HCT116 (cell line): ENCODE measurements around the gene ATAD1. TPM values are rescaled to one million over a fixed set of nuclear protein-coding genes. Genes with fewer than 3 reads are reported as not detected.

Experiments
- ATAC-seq: fragments of 200-7000 bp; cut with Tn5 transposase; 2 replicates; pipeline ENCODE4 v1.9.1; 2020; ENCODE audit warnings: mild to moderate bottlenecking, moderate library complexity
- BruUV-seq: library from RNA; stranded (reverse); fragments of 400-500 nt; replicated peaks from 2 replicates; lab custom pipeline; 2021; lab: Mats Ljungman, UMichigan
- CTCF ChIA-PET: fragments of 300-600 bp; sonication (Branson Sonifier 250); formaldehyde crosslinking; loops from one replicate; lab custom pipeline; 2021; ENCODE audit warnings: antibody characterized with exemption; lab: Charles Lee
- POLR2A ChIA-PET: fragments of 300-600, 350-600 bp; sonication (Branson Sonifier 250); formaldehyde crosslinking; loops from one replicate; lab custom pipeline; 2021; ENCODE audit warnings: antibody characterized with exemption; lab: Charles Lee
- RAD21 ChIA-PET, 2 experiments: fragments of 300-600 bp; sonication (Branson Sonifier 250); formaldehyde crosslinking; loops; one replicate each; lab custom pipeline; 2023; ENCODE audit warnings: low total read pairs in 2 of 2; ENCODE audit not compliant: uncharacterized antibody in 2 of 2, unreplicated experiment in 2 of 2, low non-redundant PET in 1 of 2; lab: Charles Lee
- DNase-seq: peaks from one replicate; pipeline ENCODE4 v3.0.0-alpha.2; 2010; ENCODE audit warnings: low read depth, low spot score
- H2AFZ ChIP-seq: fragments of 200-600 bp; shearing (Covaris generic), sonication (generic); 2 replicates; pipeline ENCODE4 v1.6.1; 2017; ENCODE audit warnings: low read depth, mixed run types, mixed read lengths, antibody characterized with exemption, low read length; ENCODE audit not compliant: poor library complexity, severe bottlenecking
- H3K27ac ChIP-seq: 2 replicates; pipeline ENCODE4 v1.5.1; 2012; ENCODE audit warnings: low read depth, low read length
- H3K27me3 ChIP-seq: fragments of 200-600 bp; sonication (generic); 2 replicates; pipeline ENCODE4 v1.6.1; 2016; ENCODE audit warnings: mixed run types, low read length, mixed read lengths; ENCODE audit not compliant: insufficient read depth
- H3K36me3 ChIP-seq, 2 experiments: fragments of 200-500 bp in 1 of 2; fragments of 200-600 bp in 1 of 2; sonication (Bioruptor generic) in 1 of 2; sonication (generic) in 1 of 2; 2 replicates each; pipeline versions ENCODE4 v1.5.1 to v1.6.1; 2014 to 2016; ENCODE audit warnings: low read length in 2 of 2, inconsistent platforms in 1 of 2, mixed read lengths in 1 of 2, mixed run types in 1 of 2; ENCODE audit not compliant: insufficient read depth in 2 of 2, control insufficient read depth in 1 of 2
- H3K4me1 ChIP-seq, 2 experiments: fragments of 200-600 bp in 1 of 2; sonication (generic) in 1 of 2; 2 replicates each; pipeline versions ENCODE4 v1.5.1 to v1.6.1; 2012 to 2017; ENCODE audit warnings: low read length in 2 of 2, inconsistent platforms in 1 of 2, mild to moderate bottlenecking in 1 of 2, mixed read lengths in 1 of 2, mixed run types in 1 of 2, moderate library complexity in 1 of 2; ENCODE audit not compliant: insufficient read depth in 2 of 2, control insufficient read depth in 1 of 2
- H3K4me2 ChIP-seq: fragments of 200-600 bp; sonication (generic); 2 replicates; pipeline ENCODE4 v1.6.1; 2017; ENCODE audit warnings: mixed run types, low read length, mixed read lengths
- H3K4me3 ChIP-seq, 2 experiments: fragments of 200-600 bp in 1 of 2; sonication (generic) in 1 of 2; replicated peaks in 1 of 2; 2 replicates each; pipeline ENCODE4 v1.5.1; 2011 to 2016; ENCODE audit warnings: low read length in 2 of 2, control low read depth in 1 of 2, low read depth in 1 of 2, mild to moderate bottlenecking in 1 of 2, mixed read lengths in 1 of 2, mixed run types in 1 of 2
- H3K79me2 ChIP-seq: fragments of 200-600 bp; sonication (generic); 2 replicates; pipeline ENCODE4 v1.6.1; 2017; ENCODE audit warnings: mild to moderate bottlenecking, mixed run types, low read length, moderate library complexity, mixed read lengths; ENCODE audit not compliant: insufficient read depth
- H3K9ac ChIP-seq: fragments of 200-600 bp; sonication (generic); 2 replicates; pipeline ENCODE4 v1.6.1; 2016; ENCODE audit warnings: low read length, mixed read lengths
- H3K9me2 ChIP-seq: fragments of 200-600 bp; sonication (generic), shearing (Covaris generic); 2 replicates; pipeline ENCODE4 v1.6.1; 2017; ENCODE audit warnings: mixed run types, mild to moderate bottlenecking, moderate library complexity; ENCODE audit not compliant: insufficient read depth
- H3K9me3 ChIP-seq, 2 experiments: fragments of 200-500 bp in 1 of 2; fragments of 200-600 bp in 1 of 2; sonication (Bioruptor generic) in 1 of 2; sonication (generic) in 1 of 2; 2 replicates each; pipeline ENCODE4 v1.6.1; 2014 to 2017; ENCODE audit warnings: low read length in 2 of 2, mixed read lengths in 2 of 2, inconsistent platforms in 1 of 2, low read depth in 1 of 2, mild to moderate bottlenecking in 1 of 2, mixed run types in 1 of 2, moderate library complexity in 1 of 2; ENCODE audit not compliant: control insufficient read depth in 1 of 2, insufficient read depth in 1 of 2
- H4K20me1 ChIP-seq: fragments of 200-600 bp; sonication (generic), shearing (Covaris generic); 2 replicates; pipeline ENCODE4 v1.6.1; 2017; ENCODE audit warnings: mixed run types, mild to moderate bottlenecking, moderate library complexity; ENCODE audit not compliant: insufficient read depth
- CBX3 ChIP-seq: IDR thresholded peaks from 2 replicates; pipeline ENCODE4 v1.6.1; 2012; ENCODE audit warnings: low read depth
- EGR1 ChIP-seq: IDR thresholded peaks from 2 replicates; pipeline ENCODE4 v1.6.1; 2012; ENCODE audit warnings: low read depth
- ELF1 ChIP-seq: IDR thresholded peaks from 2 replicates; pipeline ENCODE4 v1.6.1; 2012; ENCODE audit warnings: low read depth, borderline replicate concordance
- EZH2 ChIP-seq: fragments of 200-600 bp; sonication (generic); IDR thresholded peaks from 2 replicates; pipeline ENCODE4 v1.6.1; 2017; ENCODE audit warnings: antibody characterized with exemption, mixed run types
- JUND ChIP-seq: IDR thresholded peaks from 2 replicates; pipeline ENCODE4 v1.6.1; 2012
- SIN3A ChIP-seq: IDR thresholded peaks from 2 replicates; pipeline ENCODE4 v1.6.1; 2012; ENCODE audit warnings: low read depth
- SP1 ChIP-seq: IDR thresholded peaks from 2 replicates; pipeline ENCODE4 v1.6.1; 2012; ENCODE audit warnings: low read depth
- ZFX ChIP-seq: fragments of 450-650 bp; IDR thresholded peaks from 2 replicates; pipeline ENCODE4 v1.6.1; 2017
- ZNF274 ChIP-seq: fragments of 200-500 bp; sonication (Bioruptor generic); IDR thresholded peaks from 2 replicates; pipeline ENCODE4 v1.6.1; 2014; ENCODE audit warnings: mild to moderate bottlenecking, low read depth, low read length, inconsistent platforms
- intact Hi-C: fragments of 100-400 bp; cut with micrococcal nuclease; formaldehyde crosslinking; loops from 2 replicates; pipeline ENCODE4 v1.10.0; 2022
- total RNA-seq: library from RNA; stranded (reverse); gene quantifications from one replicate; pipeline ENCODE4 v1.2.1, GENCODE V29; 2021; ENCODE audit not compliant: unreplicated experiment
- TF ChIP-seq, protein P1 (sequence below): IDR thresholded peaks from 2 replicates; pipeline ENCODE4 v1.6.1; 2011; ENCODE audit warnings: mild to moderate bottlenecking, low read length, moderate library complexity; ENCODE audit not compliant: insufficient replicate concordance; ENCODE audit errors: extremely low read depth
- TF ChIP-seq, protein P2 (sequence below): IDR thresholded peaks from 2 replicates; pipeline ENCODE4 v1.6.1; 2012
- TF ChIP-seq, protein P3 (sequence below), 3 experiments: fragments of 200-600 bp in 1 of 3; sonication (generic) in 1 of 3; IDR thresholded peaks in 2 of 3; conservative IDR thresholded peaks in 1 of 3; 2 replicates each; pipeline ENCODE4 v1.5.1; 2012 to 2017; ENCODE audit warnings: low read depth in 2 of 3, low read length in 2 of 3, antibody characterized with exemption in 1 of 3, borderline replicate concordance in 1 of 3, control low read depth in 1 of 3, mild to moderate bottlenecking in 1 of 3, mixed read lengths in 1 of 3, mixed run types in 1 of 3, moderate library complexity in 1 of 3; ENCODE audit not compliant: insufficient read depth in 1 of 3

Gene ATAD1
- total RNA-seq, 1 experiment from 2014 or later = 66.4 TPM

DNA sequence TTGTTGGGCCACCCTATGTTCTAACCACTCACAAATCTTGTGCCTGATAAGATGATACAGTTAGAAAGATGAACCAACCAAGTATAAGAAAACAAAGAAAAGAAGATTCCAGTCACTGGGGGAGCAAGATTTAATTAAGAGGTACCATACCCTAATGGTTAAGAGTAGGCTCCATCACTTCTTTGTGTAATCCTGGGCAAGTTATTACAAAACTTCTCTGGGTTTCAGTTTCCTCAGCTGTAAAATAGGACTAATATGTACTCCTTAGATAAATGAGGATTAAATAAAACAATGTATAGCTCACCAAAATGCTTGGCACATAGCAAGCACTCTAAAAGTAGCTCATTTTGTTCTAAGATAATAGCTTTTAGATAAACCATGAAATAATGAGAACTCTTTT, 58.5 kb downstream of the ATAD1 start:
- Histone ChIP-seq H3K4me1 (peaks cover 11 to 19% of the 10 kb centered on the region in 2 experiments), H3K9ac (no peak overlapping the region), H3K9me3 (no peaks in the 10 kb centered on the region), H3K36me3 (peaks cover 10 to 16% of the 10 kb centered on the region in 2 experiments; a peak in 3 of 4 replicates), H3K27ac (no peak overlapping the region), H3K4me3 (no peak overlapping the region), H4K20me1 (0 out of 2 replicates have a peak, but pooled peaks cover 4% of the 10 kb centered on the region), H3K9me2 (no peaks in the 10 kb centered on the region), H3K4me2 (no peak overlapping the region), H2AFZ (no peak overlapping the region), H3K79me2 (no peaks in the 10 kb centered on the region), H3K27me3 (no peaks in the 10 kb centered on the region)
- intact Hi-C loops = no loop called here
- TF ChIP-seq SP1 (no peak), ZFX (no peak), SIN3A (no peak), EZH2 (no peak)
- no TSS peak for BruUV-seq
- ATAC-seq (no peak), DNase-seq (no peak)
- RAD21 ChIA-PET = no interaction called here
- CTCF ChIA-PET = interaction anchor here (1.0 kb wide), 1 partner anchor 25 kb away, joined by 4 read pairs; no protein-coding TSS in a partner anchor
- POLR2A ChIA-PET = no interaction called here

DNA sequence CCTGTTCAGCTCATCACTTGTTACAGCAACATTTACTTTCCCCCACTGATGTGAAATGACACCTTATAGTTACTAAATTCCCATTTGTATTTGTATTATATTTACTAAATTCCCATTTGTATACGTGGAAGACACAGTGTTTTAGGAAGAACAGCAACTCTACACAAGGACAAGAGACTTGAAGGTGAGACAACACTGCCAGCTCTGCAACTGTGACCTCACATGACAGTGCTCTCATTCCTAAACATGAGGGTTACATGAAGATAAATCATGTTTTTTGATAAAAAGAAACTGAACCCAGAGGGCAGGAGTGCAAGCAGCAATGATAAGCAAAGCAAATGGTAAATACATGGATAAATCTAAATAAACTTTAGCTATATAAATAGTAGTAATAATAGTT, 60.3 kb downstream of the ATAD1 start:
- Histone ChIP-seq H3K4me2 (no peak overlapping the region), H3K9ac (no peak overlapping the region), H2AFZ (no peak overlapping the region), H3K27ac (no peak overlapping the region), H3K36me3 (peaks cover 19 to 21% of the 10 kb centered on the region in 2 experiments; a peak in 3 of 4 replicates), H3K4me3 (no peak overlapping the region), H3K9me2 (no peaks in the 10 kb centered on the region), H3K4me1 (peaks cover 14 to 16% of the 10 kb centered on the region in 2 experiments), H4K20me1 (0 out of 2 replicates have a peak, but pooled peaks cover 4% of the 10 kb centered on the region), H3K79me2 (no peaks in the 10 kb centered on the region), H3K27me3 (no peaks in the 10 kb centered on the region), H3K9me3 (no peaks in the 10 kb centered on the region)
- CTCF ChIA-PET = interaction anchor here (1.0 kb wide), 1 partner anchor 23 kb away, joined by 3 read pairs; no protein-coding TSS in a partner anchor
- BruUV-seq = no TSS peak
- DNase-seq (no peak), ATAC-seq (no peak)
- intact Hi-C loops = no loop called here
- no peak for TF ChIP-seq JUND
- TF ChIP-seq, protein P1, sequence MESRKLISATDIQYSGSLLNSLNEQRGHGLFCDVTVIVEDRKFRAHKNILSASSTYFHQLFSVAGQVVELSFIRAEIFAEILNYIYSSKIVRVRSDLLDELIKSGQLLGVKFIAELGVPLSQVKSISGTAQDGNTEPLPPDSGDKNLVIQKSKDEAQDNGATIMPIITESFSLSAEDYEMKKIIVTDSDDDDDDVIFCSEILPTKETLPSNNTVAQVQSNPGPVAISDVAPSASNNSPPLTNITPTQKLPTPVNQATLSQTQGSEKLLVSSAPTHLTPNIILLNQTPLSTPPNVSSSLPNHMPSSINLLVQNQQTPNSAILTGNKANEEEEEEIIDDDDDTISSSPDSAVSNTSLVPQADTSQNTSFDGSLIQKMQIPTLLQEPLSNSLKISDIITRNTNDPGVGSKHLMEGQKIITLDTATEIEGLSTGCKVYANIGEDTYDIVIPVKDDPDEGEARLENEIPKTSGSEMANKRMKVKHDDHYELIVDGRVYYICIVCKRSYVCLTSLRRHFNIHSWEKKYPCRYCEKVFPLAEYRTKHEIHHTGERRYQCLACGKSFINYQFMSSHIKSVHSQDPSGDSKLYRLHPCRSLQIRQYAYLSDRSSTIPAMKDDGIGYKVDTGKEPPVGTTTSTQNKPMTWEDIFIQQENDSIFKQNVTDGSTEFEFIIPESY = no peak
- TF ChIP-seq, protein P2, sequence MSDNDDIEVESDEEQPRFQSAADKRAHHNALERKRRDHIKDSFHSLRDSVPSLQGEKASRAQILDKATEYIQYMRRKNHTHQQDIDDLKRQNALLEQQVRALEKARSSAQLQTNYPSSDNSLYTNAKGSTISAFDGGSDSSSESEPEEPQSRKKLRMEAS = no peak
- no peak for TF ChIP-seq ZFX
- TF ChIP-seq CBX3 = no peak
- no peak for TF ChIP-seq EGR1
- TF ChIP-seq, protein P3, sequence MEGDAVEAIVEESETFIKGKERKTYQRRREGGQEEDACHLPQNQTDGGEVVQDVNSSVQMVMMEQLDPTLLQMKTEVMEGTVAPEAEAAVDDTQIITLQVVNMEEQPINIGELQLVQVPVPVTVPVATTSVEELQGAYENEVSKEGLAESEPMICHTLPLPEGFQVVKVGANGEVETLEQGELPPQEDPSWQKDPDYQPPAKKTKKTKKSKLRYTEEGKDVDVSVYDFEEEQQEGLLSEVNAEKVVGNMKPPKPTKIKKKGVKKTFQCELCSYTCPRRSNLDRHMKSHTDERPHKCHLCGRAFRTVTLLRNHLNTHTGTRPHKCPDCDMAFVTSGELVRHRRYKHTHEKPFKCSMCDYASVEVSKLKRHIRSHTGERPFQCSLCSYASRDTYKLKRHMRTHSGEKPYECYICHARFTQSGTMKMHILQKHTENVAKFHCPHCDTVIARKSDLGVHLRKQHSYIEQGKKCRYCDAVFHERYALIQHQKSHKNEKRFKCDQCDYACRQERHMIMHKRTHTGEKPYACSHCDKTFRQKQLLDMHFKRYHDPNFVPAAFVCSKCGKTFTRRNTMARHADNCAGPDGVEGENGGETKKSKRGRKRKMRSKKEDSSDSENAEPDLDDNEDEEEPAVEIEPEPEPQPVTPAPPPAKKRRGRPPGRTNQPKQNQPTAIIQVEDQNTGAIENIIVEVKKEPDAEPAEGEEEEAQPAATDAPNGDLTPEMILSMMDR (IDR thresholded peaks at IDR 0.05 in 2 of 3, conservative IDR thresholded peaks at IDR 0.05 in 1 of 3; ENCODE audit: borderline replicate concordance in 1 of 3, insufficient read depth in 1 of 3, low read depth in 2 of 3, low read length in 2 of 3) = no peak
- no peak for TF ChIP-seq ZNF274
- TF ChIP-seq ELF1 = no peak
- POLR2A ChIA-PET = interaction anchor here (0.5 kb wide), 1 partner anchor 12 kb away, joined by 3 read pairs; no protein-coding TSS in a partner anchor
- RAD21 ChIA-PET = no interaction called here
